GM13976 (cell line): ENCODE results near the gene GTF3C1.
"Not testable (repeated sequence)": the region's sequence is repeated elsewhere in the genome, so short reads cannot be mapped to it uniquely, and the experiment has no call there.

Source experiments
- DNase-seq: peaks from one replicate; pipeline ENCODE4 v3.0.0; 2012; ENCODE audit warnings: low spot score
- in situ Hi-C: fragments of 300-500 bp; cut with MboI; formaldehyde crosslinking; loops from one replicate; pipeline ENCODE4 v1.12.0; 2022; ENCODE audit warnings: low sequenced_read_pairs, mixed read lengths, inconsistent platforms; ENCODE audit not compliant: unreplicated experiment
- TF ChIP-seq, protein P1 (sequence below): IDR thresholded peaks from 2 replicates; pipeline ENCODE4 v1.5.1; 2012; ENCODE audit warnings: borderline replicate concordance, mild to moderate bottlenecking; ENCODE audit not compliant: insufficient read depth; ENCODE audit errors: extremely low read depth, missing control alignments, control extremely low read depth

The GTF3C1 gene

DNA sequence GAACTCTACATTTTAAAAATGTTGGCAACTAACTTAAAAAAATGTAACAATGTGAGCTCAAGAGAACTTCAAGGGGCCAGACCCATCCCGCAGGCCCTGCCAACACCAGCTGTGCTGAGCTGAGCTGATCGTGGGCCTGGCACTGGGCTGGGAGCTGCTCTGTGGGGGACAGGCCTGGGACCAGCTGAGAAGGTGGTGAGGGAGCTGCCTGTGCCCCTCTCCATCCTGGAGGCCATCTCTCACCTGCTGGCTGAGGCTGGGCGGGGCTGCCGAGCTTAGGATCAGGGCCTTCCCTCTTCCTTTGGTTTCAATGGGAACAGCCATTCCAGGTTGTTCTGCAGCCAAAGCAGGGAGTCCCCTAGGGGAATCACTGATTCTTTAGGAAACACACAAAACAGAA, 89.5 kb downstream of the GTF3C1 start:
- TF ChIP-seq, protein P1, sequence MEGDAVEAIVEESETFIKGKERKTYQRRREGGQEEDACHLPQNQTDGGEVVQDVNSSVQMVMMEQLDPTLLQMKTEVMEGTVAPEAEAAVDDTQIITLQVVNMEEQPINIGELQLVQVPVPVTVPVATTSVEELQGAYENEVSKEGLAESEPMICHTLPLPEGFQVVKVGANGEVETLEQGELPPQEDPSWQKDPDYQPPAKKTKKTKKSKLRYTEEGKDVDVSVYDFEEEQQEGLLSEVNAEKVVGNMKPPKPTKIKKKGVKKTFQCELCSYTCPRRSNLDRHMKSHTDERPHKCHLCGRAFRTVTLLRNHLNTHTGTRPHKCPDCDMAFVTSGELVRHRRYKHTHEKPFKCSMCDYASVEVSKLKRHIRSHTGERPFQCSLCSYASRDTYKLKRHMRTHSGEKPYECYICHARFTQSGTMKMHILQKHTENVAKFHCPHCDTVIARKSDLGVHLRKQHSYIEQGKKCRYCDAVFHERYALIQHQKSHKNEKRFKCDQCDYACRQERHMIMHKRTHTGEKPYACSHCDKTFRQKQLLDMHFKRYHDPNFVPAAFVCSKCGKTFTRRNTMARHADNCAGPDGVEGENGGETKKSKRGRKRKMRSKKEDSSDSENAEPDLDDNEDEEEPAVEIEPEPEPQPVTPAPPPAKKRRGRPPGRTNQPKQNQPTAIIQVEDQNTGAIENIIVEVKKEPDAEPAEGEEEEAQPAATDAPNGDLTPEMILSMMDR, result no peak
- DNase-seq, result no peak
- in situ Hi-C loops, result loop anchor here (25.0 kb wide), 1 partner anchor 1623 kb away; no protein-coding TSS in a partner anchor

DNA sequence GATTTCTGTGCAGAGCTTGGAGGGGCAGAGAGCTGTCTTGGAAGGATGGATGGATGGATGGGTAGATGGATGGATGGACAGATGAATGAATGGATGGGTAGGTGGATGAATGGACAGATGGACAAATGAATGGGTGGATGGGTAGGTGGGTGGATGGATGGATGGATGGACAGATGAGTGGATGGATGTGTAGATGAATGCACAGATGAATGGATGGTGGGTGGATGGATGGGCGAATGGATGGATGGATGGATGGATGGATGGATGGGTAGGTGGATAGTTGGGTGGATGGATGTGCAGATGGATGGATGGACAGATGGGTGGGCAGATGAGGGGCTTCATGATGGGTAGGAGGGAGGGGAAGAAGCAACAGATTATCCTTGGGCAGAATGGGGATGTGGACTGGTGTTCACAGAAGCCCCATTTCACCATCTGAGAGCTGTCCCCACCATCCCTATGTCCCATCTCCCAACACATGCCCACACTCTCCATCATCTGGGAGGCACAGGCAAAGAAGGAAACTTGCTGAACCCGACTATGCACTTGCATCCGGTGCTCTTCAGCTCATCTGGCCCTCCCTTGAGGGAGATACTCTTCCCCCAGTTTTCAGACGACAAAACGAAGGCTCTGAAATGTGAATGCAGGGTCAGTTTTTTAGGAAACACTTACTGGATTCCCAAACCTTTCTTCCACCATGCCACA, 90.6 kb downstream of the GTF3C1 start:
- in situ Hi-C loops, result loop anchor here (10.0 to 25.0 kb wide), 4 partner anchors 84 to 1622 kb away; no protein-coding TSS in a partner anchor
- TF ChIP-seq, protein P1, result no peak
- DNase-seq, result no peak

DNA sequence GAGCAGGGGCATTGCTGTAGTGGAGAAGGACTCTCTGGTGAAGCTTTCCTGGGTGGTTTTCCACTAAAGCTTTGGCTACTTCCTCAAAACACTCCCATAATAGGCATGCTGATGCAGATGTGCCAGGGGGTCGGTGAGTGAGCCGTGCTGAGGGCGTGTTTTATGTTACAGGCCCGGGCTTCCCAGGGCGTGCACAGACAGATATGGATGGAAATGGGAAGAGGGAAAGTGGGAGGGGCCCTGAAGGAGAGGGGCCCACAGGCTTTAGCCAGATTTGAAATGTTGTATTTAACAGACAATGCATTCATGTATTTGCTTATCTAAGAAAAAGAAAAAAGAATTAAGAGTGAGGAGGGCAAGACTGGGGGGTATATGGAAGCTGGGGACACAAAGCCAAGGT, 91.5 kb downstream of the GTF3C1 start:
- DNase-seq, result no peak
- TF ChIP-seq, protein P1, result no peak
- in situ Hi-C loops, result loop anchor here (10.0 to 25.0 kb wide), 4 partner anchors 83 to 1621 kb away; no protein-coding TSS in a partner anchor

DNA sequence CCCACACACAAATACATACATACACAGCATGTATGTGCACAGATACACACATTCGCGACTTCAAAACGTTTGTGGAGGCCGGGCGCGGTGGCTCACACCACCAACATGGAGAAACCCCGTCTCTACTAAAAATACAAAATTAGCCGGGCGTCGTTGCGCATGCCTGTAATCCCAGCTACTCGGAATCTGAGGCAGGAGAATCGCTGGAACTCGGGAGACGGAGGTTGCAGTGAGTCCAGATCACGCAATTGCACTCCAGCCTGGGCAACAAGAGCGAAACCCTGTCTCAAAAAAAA, 92.2 kb downstream of the GTF3C1 start:
- in situ Hi-C loops, result loop anchor here (10.0 to 25.0 kb wide), 4 partner anchors 83 to 1620 kb away; no protein-coding TSS in a partner anchor
- DNase-seq, result not testable (repeated sequence)

DNA sequence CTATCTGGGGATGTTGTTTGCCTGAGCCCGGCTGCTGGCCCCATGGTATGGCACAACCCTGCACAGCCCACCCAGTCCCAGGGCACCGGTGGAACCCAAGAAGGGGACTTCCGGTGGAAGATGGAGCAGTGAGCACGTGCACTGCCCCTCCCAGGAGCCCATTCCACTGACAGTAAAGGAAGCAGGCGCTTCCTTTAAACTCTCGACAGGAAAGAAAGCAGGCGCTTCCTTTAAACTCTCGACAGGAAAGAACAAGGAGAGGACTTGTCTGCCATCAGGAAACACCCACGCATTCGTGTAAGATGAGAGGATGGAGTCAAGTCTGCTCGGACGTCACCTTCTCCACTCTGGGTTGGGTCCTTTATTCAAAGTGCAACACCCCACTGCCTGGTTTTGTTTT, 94.0 kb downstream of the GTF3C1 start:
- TF ChIP-seq, protein P1, result no peak
- DNase-seq, result no peak
- in situ Hi-C loops, result loop anchor here (10.0 to 25.0 kb wide), 4 partner anchors 81 to 1618 kb away; no protein-coding TSS in a partner anchor

DNA sequence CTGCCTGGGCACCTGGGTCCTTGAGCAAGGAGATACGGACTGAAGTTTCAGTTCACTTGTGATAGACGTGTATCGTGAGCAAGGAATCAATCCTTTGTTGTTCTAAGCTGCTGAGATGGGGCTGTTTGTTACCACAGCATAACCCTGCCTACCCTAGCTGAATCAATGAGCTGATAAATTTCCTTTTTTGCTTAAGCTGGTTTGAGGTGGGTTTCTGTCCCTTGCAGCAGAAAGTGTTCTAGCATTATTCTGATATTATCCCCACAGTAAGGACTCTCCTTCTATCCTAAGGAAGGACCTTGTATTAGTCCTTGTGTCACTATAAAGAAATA, 96.3 kb downstream of the GTF3C1 start:
- in situ Hi-C loops, result loop anchor here (10.0 to 25.0 kb wide), 4 partner anchors 79 to 1616 kb away; no protein-coding TSS in a partner anchor
- DNase-seq, result no peak
- TF ChIP-seq, protein P1, result no peak
